Keratinocyte (primary cell): Measurements from ENCODE around the gene MAGEB1.

Experiments
- CTCF ChIP-seq, 3 experiments: IDR thresholded peaks in 1 of 3; conservative IDR thresholded peaks in 1 of 3; optimal IDR thresholded peaks in 1 of 3; 2 replicates in 2 of 3; 3 replicates in 1 of 3; pipeline versions ENCODE3 to v1.5.1; 2011; ENCODE audit warnings: low read length in 3 of 3, mild to moderate bottlenecking in 3 of 3, moderate library complexity in 2 of 3, control low read depth in 1 of 3, inconsistent platforms in 1 of 3; ENCODE audit not compliant: insufficient read depth in 2 of 3; ENCODE audit errors: extremely low read depth in 1 of 3
- EZH2 ChIP-seq: IDR thresholded peaks from one replicate; pipeline ENCODE4 v1.6.1; 2012; ENCODE audit warnings: inconsistent platforms, mild to moderate bottlenecking, low read length, moderate library complexity

DNA sequence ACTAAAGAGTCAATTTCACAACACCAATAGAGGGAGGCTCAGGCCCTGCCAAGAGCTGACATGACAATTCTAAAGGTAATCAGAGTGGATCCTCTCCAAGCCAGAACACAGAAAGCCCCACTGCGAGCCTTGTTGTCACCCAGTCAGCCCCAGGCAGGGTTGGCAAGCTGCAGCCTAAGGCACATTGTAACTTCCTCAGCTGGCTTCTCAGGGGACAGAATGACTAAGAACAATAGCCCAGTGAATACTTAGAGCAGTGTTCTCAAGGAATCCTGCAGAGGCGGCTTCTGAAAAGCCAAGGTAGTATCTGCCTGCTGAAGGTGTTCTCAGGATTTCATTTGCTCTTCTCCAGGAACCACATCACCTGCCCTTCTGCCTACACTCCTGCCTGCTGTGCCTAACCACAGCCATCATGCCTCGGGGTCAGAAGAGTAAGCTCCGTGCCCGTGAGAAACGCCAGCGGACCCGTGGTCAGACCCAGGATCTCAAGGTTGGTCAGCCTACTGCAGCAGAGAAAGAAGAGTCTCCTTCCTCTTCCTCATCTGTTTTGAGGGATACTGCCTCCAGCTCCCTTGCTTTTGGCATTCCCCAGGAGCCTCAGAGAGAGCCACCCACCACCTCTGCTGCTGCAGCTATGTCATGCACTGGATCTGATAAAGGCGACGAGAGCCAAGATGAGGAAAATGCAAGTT, 5.1 kb upstream of the MAGEB1 start, which contains the start of gene MAGEB4:
- no peak for TF ChIP-seq CTCF (optimal IDR thresholded peaks at IDR 0.05 in 1 of 3, IDR thresholded peaks at IDR 0.05 in 1 of 3, conservative IDR thresholded peaks at IDR 0.05 in 1 of 3; ENCODE audit: extremely low read depth in 1 of 3, insufficient read depth in 2 of 3, low read length in 3 of 3)
- no peak for TF ChIP-seq EZH2
